MCF 10A (cell line): ENCODE results near the gene BAAT. TPM values are rescaled to one million over a fixed set of nuclear protein-coding genes. Genes with fewer than 3 reads are reported as not detected.

Experiments used
- BruUV-seq: library from RNA; stranded (reverse); fragments of 400-500 nt; replicated peaks from 2 replicates; lab custom pipeline; 2021; lab: Mats Ljungman, UMichigan
- CTCF ChIA-PET: fragments of 300-600 bp; sonication (Branson Sonifier 250); formaldehyde crosslinking; extraction: SDS; loops from one replicate; lab custom pipeline; 2021; ENCODE audit warnings: antibody characterized with exemption, inconsistent platforms; lab: Yijun Ruan, JAX
- POLR2A ChIA-PET: fragments of 300-600, 350-650 bp; sonication (Branson Sonifier 250); formaldehyde crosslinking; extraction: SDS; loops from one replicate; lab custom pipeline; 2020; ENCODE audit warnings: antibody characterized with exemption, inconsistent platforms; lab: Yijun Ruan, JAX
- DNase-seq: peaks from one replicate; pipeline ENCODE4 v3.0.0-alpha.2; 2018; ENCODE audit not compliant: unreplicated experiment
- H3K27ac Mint-ChIP-seq: one replicate; pipeline ENCODE4 v1.8.0; 2022; ENCODE audit warnings: mild to moderate bottlenecking, low read depth, mixed read lengths; ENCODE audit not compliant: unreplicated experiment
- H3K27me3 Mint-ChIP-seq: one replicate; pipeline ENCODE4 v1.8.0; 2022; ENCODE audit warnings: mixed read lengths; ENCODE audit not compliant: insufficient read depth, unreplicated experiment
- H3K36me3 Mint-ChIP-seq: one replicate; pipeline ENCODE4 v1.8.0; 2022; ENCODE audit warnings: mild to moderate bottlenecking, moderate library complexity, mixed read lengths; ENCODE audit not compliant: insufficient read depth, unreplicated experiment
- H3K4me1 Mint-ChIP-seq: one replicate; pipeline ENCODE4 v1.8.0; 2022; ENCODE audit warnings: mixed read lengths; ENCODE audit not compliant: insufficient read depth, unreplicated experiment
- H3K4me3 Mint-ChIP-seq: one replicate; pipeline ENCODE4 v1.8.0; 2022; ENCODE audit warnings: mild to moderate bottlenecking, moderate library complexity, mixed read lengths; ENCODE audit not compliant: unreplicated experiment
- H3K9me3 Mint-ChIP-seq: one replicate; pipeline ENCODE4 v1.8.0; 2022; ENCODE audit warnings: mixed read lengths; ENCODE audit not compliant: unreplicated experiment
- CTCF ChIP-seq: fragments of 200-600 bp; IDR thresholded peaks from one replicate; pipeline ENCODE4 v1.8.0; 2022; ENCODE audit warnings: antibody characterized with exemption, mild to moderate bottlenecking; ENCODE audit not compliant: unreplicated experiment
- intact Hi-C: fragments of 100-400 bp; cut with micrococcal nuclease; formaldehyde crosslinking; loops from 2 replicates; pipeline ENCODE4 v1.14.1; 2022
- total RNA-seq: library from RNA; stranded (reverse); gene quantifications from 2 replicates; pipeline ENCODE4 v1.2.3, GENCODE V29; 2022

Gene BAAT
- total RNA-seq, 1 experiment from 2014 or later = 0.14 TPM

- Mint-ChIP-seq H3K4me3 (no peak overlapping the region), H3K36me3 (no peaks in the 10 kb centered on the region), H3K4me1 (no peaks in the 10 kb centered on the region), H3K9me3 (no peaks in the 10 kb centered on the region), H3K27me3 (peaks cover 33% of the 10 kb centered on the region), H3K27ac (no peak overlapping the region)
- TF ChIP-seq CTCF = no peak
- ChIA-PET CTCF (no interaction called here), POLR2A (no interaction called here)
- no TSS peak for BruUV-seq
- DNase-seq = no peak
- intact Hi-C loops = no loop called here
Observed at GRCh38 chr9:101342595-101342994, 42.2 kb downstream of the BAAT start.

- no peak for DNase-seq
- POLR2A ChIA-PET = no interaction called here
- no peak for TF ChIP-seq CTCF
- Mint-ChIP-seq H3K9me3 (no peaks in the 10 kb centered on the region), H3K27me3 (peaks cover 27% of the 10 kb centered on the region), H3K27ac (no peak overlapping the region), H3K4me3 (no peak overlapping the region), H3K36me3 (no peaks in the 10 kb centered on the region), H3K4me1 (no peaks in the 10 kb centered on the region)
- intact Hi-C loops = no loop called here
- BruUV-seq = no TSS peak
- CTCF ChIA-PET = no interaction called here
Observed at GRCh38 chr9:101341958-101342357, 42.8 kb downstream of the BAAT start.

GRCh38 chr9:101337237-101337636 is 47.6 kb downstream of the BAAT start:
- TF ChIP-seq CTCF = no peak
- CTCF ChIA-PET = interaction anchor here (0.7 to 1.2 kb wide), 2 partner anchors 179 to 736 kb away, joined by 3 to 4 read pairs; no protein-coding TSS in a partner anchor
- POLR2A ChIA-PET = interaction anchor here (0.8 kb wide), 1 partner anchor 672 kb away, joined by 3 read pairs; no protein-coding TSS in a partner anchor
- intact Hi-C loops = no loop called here
- no TSS peak for BruUV-seq
- no peaks in the 10 kb centered on the region for H3K4me1 Mint-ChIP-seq
- no peak overlapping the region for H3K27ac Mint-ChIP-seq
- H3K9me3 Mint-ChIP-seq = no peaks in the 10 kb centered on the region
- DNase-seq = no peak
- H3K4me3 Mint-ChIP-seq = no peak overlapping the region
- H3K36me3 Mint-ChIP-seq = no peaks in the 10 kb centered on the region
- H3K27me3 Mint-ChIP-seq = no peaks in the 10 kb centered on the region

GRCh38 chr9:101336091-101336490 is 48.7 kb downstream of the BAAT start:
- intact Hi-C loops = no loop called here
- BruUV-seq = no TSS peak
- no peaks in the 10 kb centered on the region for H3K4me1 Mint-ChIP-seq
- TF ChIP-seq CTCF = no peak
- H3K9me3 Mint-ChIP-seq = no peaks in the 10 kb centered on the region
- no peak overlapping the region for H3K27ac Mint-ChIP-seq
- no peak for DNase-seq
- H3K4me3 Mint-ChIP-seq = no peak overlapping the region
- no peaks in the 10 kb centered on the region for H3K36me3 Mint-ChIP-seq
- CTCF ChIA-PET = interaction anchor here (1.0 kb wide), 1 partner anchor 24 kb away, joined by 3 read pairs; no protein-coding TSS in a partner anchor
- H3K27me3 Mint-ChIP-seq = no peaks in the 10 kb centered on the region
- POLR2A ChIA-PET = no interaction called here
